ENCODE results near the gene METRN. TPM values are rescaled to one million over a fixed set of nuclear protein-coding genes. Genes with fewer than 3 reads are reported as not detected.

The METRN gene
- polyA plus RNA-seq, 1 experiment, result 33.7 TPM

GRCh38 chr16:732332-732731, 17.4 kb downstream of the METRN start:
- CTCF ChIA-PET, result interaction anchor here (1.0 to 1.3 kb wide), 3 partner anchors 9 to 20 kb away, joined by 3 to 4 read pairs (median 3); partner anchors contain the start of genes ANTKMT and CIAO3

GRCh38 chr16:732936-733335, 18.0 kb downstream of the METRN start:
- CTCF ChIA-PET, result interaction anchor here (1.3 to 1.4 kb wide), 2 partner anchors 12 to 21 kb away, joined by 3 to 4 read pairs; partner anchors contain the start of gene ANTKMT
- POLR2A ChIA-PET, result no interaction called here
- DNase-seq (ENCODE audit: low read depth), result no peak

More at GRCh38 chr16:732332-732731, 17.4 kb downstream of the METRN start:
- TF ChIP-seq, protein P1, sequence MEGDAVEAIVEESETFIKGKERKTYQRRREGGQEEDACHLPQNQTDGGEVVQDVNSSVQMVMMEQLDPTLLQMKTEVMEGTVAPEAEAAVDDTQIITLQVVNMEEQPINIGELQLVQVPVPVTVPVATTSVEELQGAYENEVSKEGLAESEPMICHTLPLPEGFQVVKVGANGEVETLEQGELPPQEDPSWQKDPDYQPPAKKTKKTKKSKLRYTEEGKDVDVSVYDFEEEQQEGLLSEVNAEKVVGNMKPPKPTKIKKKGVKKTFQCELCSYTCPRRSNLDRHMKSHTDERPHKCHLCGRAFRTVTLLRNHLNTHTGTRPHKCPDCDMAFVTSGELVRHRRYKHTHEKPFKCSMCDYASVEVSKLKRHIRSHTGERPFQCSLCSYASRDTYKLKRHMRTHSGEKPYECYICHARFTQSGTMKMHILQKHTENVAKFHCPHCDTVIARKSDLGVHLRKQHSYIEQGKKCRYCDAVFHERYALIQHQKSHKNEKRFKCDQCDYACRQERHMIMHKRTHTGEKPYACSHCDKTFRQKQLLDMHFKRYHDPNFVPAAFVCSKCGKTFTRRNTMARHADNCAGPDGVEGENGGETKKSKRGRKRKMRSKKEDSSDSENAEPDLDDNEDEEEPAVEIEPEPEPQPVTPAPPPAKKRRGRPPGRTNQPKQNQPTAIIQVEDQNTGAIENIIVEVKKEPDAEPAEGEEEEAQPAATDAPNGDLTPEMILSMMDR (IDR thresholded peaks at IDR 0.05; ENCODE audit: insufficient read depth, low read depth, low read length), result no peak
- peaks cover 21% of the 10 kb centered on the region for H3K36me3 ChIP-seq (ENCODE audit: control insufficient read depth, insufficient read depth, low read length)
- POLR2A ChIA-PET, result no interaction called here
- H3K27me3 ChIP-seq (ENCODE audit: control insufficient read depth, insufficient read depth, low read length), result no peaks in the 10 kb centered on the region
- no peak for DNase-seq (ENCODE audit: low read depth)
- H3K4me3 ChIP-seq (ENCODE audit: low read depth, low read length), result no peak overlapping the region

DNA sequence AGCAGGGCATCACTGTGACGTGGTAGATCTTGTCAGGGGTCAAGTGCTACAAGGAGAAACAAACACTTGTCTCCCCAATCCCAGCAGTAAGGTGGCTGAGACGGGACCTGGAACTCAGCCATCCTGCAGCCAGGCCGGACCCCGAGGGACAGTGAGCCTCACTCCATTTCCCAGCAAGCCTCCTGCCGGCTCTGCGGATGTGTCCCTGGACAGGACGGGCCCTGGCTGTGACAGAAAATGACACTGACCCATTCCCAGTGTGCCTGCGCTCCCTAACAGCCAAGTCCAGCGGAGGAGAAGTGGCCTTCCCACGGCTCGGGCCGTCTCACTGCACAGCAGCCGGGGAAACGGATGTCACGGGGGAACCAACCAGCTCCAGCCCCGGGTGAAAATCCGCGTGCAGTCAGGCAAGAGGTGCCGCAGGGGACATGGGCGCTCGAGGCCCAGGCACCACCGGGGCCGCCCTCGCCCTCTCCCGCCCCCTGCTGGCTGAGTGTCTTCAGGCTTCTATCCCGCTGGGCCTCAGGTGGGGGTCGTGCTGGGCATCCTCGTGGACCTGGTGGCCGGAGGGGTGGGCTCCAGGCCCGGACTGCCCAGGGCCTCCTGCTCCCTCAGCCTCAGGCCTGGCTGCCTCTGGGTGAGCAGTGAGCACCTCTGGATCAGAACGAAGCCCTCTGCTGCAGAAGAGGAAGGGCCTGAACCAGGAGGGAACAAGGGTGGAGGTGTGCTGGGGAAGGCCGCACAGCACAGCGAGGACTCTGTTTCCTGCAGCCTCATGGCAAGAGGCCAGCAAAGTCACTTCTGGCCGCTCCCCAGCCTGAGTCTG, 18.7 kb downstream of the METRN start:
- POLR2A ChIA-PET, result no interaction called here
- H3K36me3 ChIP-seq (ENCODE audit: control insufficient read depth, insufficient read depth, low read length), result peaks cover 22% of the 10 kb centered on the region
- TF ChIP-seq, protein P1 (IDR thresholded peaks at IDR 0.05; ENCODE audit: insufficient read depth, low read depth, low read length), result peak; percentile 61
- DNase-seq (ENCODE audit: low read depth), result no peak
- H3K4me3 ChIP-seq (ENCODE audit: low read depth, low read length), result no peak overlapping the region
- no peaks in the 10 kb centered on the region for H3K27me3 ChIP-seq (ENCODE audit: control insufficient read depth, insufficient read depth, low read length)
- CTCF ChIA-PET, result interaction anchor here (1.3 to 1.4 kb wide), 2 partner anchors 12 to 21 kb away, joined by 3 to 4 read pairs; partner anchors contain the start of gene ANTKMT

More at GRCh38 chr16:732936-733335, 18.0 kb downstream of the METRN start:
- H3K36me3 ChIP-seq (ENCODE audit: control insufficient read depth, insufficient read depth, low read length), result peaks cover 21% of the 10 kb centered on the region
- H3K4me3 ChIP-seq (ENCODE audit: low read depth, low read length), result no peak overlapping the region
- TF ChIP-seq, protein P1 (IDR thresholded peaks at IDR 0.05; ENCODE audit: insufficient read depth, low read depth, low read length), result no peak
- no peaks in the 10 kb centered on the region for H3K27me3 ChIP-seq (ENCODE audit: control insufficient read depth, insufficient read depth, low read length)

DNA sequence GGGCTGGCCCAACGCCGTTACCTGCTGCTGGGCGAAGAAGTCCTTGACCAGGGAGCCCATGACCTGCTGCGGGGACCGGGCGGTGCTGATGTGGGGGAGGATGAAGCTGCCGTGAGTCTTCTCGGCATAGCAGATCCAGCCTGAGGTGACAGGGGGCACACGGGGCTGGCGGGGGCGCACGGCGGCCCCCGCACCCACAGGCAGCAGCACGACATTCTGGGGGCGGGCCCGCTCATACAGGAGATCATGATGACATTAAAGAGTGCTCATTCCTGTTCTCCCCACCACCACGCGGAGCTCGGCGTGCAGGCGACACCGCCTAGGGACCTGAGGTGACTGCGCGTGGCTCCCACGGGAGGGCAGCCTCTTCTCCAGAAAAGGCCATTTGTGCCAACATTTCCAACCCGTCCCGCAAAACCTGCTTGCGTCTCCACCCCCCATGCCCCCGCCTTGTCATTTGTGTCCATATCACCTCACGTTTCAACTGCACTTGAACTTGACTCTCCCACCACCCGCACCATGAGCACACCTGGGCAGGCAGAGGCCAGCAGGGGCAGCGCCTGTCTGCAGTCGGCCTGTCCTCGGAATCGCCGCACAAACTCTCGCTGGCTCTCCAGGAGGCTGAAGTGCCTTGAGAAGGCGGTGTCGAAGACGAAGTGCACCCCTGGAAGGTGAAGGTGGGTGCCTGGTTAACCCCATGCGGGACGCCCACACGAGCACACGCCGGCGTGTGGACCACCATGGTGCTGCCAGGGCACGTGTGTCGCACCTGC, 19.5 kb downstream of the METRN start:
- no peak for DNase-seq (ENCODE audit: low read depth)
- CTCF ChIA-PET, result interaction anchor here (1.4 kb wide), 1 partner anchor 13 kb away, joined by 4 read pairs; the partner anchor contains the start of gene ANTKMT
- Histone ChIP-seq H3K4me3 (ENCODE audit: low read depth, low read length) (no peak overlapping the region), H3K27me3 (ENCODE audit: control insufficient read depth, insufficient read depth, low read length) (no peaks in the 10 kb centered on the region), H3K36me3 (ENCODE audit: control insufficient read depth, insufficient read depth, low read length) (peaks cover 22% of the 10 kb centered on the region)
- TF ChIP-seq, protein P1 (IDR thresholded peaks at IDR 0.05; ENCODE audit: insufficient read depth, low read depth, low read length), result no peak
- POLR2A ChIA-PET, result no interaction called here

All from BJ (cell line).